Endometrial microvascular endothelial cells (primary cell): ENCODE measurements around the gene EPS15. TPM values are rescaled to one million over a fixed set of nuclear protein-coding genes. Genes with fewer than 3 reads are reported as not detected.
"Not testable (repeated sequence)": the region's sequence is repeated elsewhere in the genome, so short reads cannot be mapped to it uniquely, and the experiment has no call there.

Experiments used
- in situ Hi-C: cut with HindIII; loops from 2 replicates; pipeline ENCODE4 v1.10.0; 2017; ENCODE audit warnings: low sequenced_read_pairs, low pct_unique_long_range_greater_than_20kb; ENCODE audit errors: inconsistent ontology term
- total RNA-seq: library from RNA; depleted of rRNA; stranded (reverse); fragments of >200 nt; gene quantifications from one replicate; pipeline ENCODE4 v1.2.3, GENCODE V29; 2015; ENCODE audit errors: inconsistent ontology term

Gene EPS15
- total RNA-seq, 1 donor from 2014 or later = 40.5 TPM

- in situ Hi-C loops = no loop called here
Measured at GRCh38 chr1:51518033-51518585, 957 bp downstream of the EPS15 start.

GRCh38 chr1:51517361-51518032 is 1.6 kb downstream of the EPS15 start:
- in situ Hi-C loops = no loop called here

GRCh38 chr1:51516649-51517158 is 2.4 kb downstream of the EPS15 start:
- in situ Hi-C loops = no loop called here

- in situ Hi-C loops = no loop called here
Measured at GRCh38 chr1:51515982-51516648, 3.0 kb downstream of the EPS15 start.

- in situ Hi-C loops = no loop called here
Measured at GRCh38 chr1:51515312-51515960, 3.6 kb downstream of the EPS15 start.

- in situ Hi-C loops = no loop called here
Measured at GRCh38 chr1:51514733-51515132, 4.3 kb downstream of the EPS15 start.

- in situ Hi-C loops = no loop called here
Measured at GRCh38 chr1:51512606-51513005, 6.5 kb downstream of the EPS15 start.

GRCh38 chr1:51512120-51512519 is 6.9 kb downstream of the EPS15 start:
- in situ Hi-C loops = no loop called here

GRCh38 chr1:51509773-51510172 is 9.3 kb downstream of the EPS15 start:
- in situ Hi-C loops = no loop called here

- in situ Hi-C loops = no loop called here
Measured at GRCh38 chr1:51506537-51506936, 12.5 kb downstream of the EPS15 start.

- in situ Hi-C loops = no loop called here
Measured at GRCh38 chr1:51504806-51505525, 14.1 kb downstream of the EPS15 start.

- in situ Hi-C loops = not testable (repeated sequence)
Measured at GRCh38 chr1:51501218-51501630, 17.8 kb downstream of the EPS15 start.

GRCh38 chr1:51499694-51500093 is 19.4 kb downstream of the EPS15 start:
- in situ Hi-C loops = no loop called here

- in situ Hi-C loops = no loop called here
Measured at GRCh38 chr1:51498924-51499323, 20.1 kb downstream of the EPS15 start.

GRCh38 chr1:51497340-51497739 is 21.7 kb downstream of the EPS15 start:
- in situ Hi-C loops = no loop called here

- in situ Hi-C loops = no loop called here
Measured at GRCh38 chr1:51494138-51494830, 24.8 kb downstream of the EPS15 start.

- in situ Hi-C loops = no loop called here
Measured at GRCh38 chr1:51491166-51491981, 27.7 kb downstream of the EPS15 start.

- in situ Hi-C loops = no loop called here
Measured at GRCh38 chr1:51489472-51489871, 29.6 kb downstream of the EPS15 start.
